Upper lobe of left lung (tissue), 6 donors: ENCODE results near the gene SPR. TPM values are rescaled to one million over a fixed set of nuclear protein-coding genes. Genes with fewer than 3 reads are reported as not detected.

ENCODE experiments used
- ATAC-seq, 2 donors: fragments of 200-7000 bp; cut with Tn5 transposase; one replicate each; pipeline ENCODE4 v1.9.1; 2022; ENCODE audit warnings: mild to moderate bottlenecking in 2 of 2, moderate library complexity in 2 of 2; ENCODE audit not compliant: low FRiP score in 2 of 2
- DNase-seq, 2 donors: peaks; one replicate each; pipeline ENCODE4 v3.0.0-alpha.2; 2019 to 2020
- H3K27ac ChIP-seq, 4 donors: fragments of 200-600 bp; sonication (generic); one replicate each; pipeline ENCODE4 v1.5.1; 2016 to 2019
- H3K27me3 ChIP-seq, 4 donors: fragments of 200-600 bp; sonication (generic); one replicate each; pipeline ENCODE4 v1.5.1; 2017 to 2019
- H3K36me3 ChIP-seq, 4 donors: fragments of 200-600 bp; sonication (generic); one replicate each; pipeline ENCODE4 v1.5.1; 2016 to 2019
- H3K4me1 ChIP-seq, 4 donors: fragments of 200-600 bp; sonication (generic); one replicate each; pipeline ENCODE4 v1.5.1; 2018 to 2019
- H3K4me3 ChIP-seq, 4 donors: fragments of 200-600 bp; sonication (generic); one replicate each; pipeline ENCODE4 v1.5.1; 2017 to 2019; ENCODE audit warnings: mild to moderate bottlenecking in 2 of 4, moderate library complexity in 1 of 4
- H3K9me3 ChIP-seq, 4 donors: fragments of 200-600 bp; sonication (generic); one replicate each; pipeline ENCODE4 v1.5.1; 2018 to 2019
- EP300 ChIP-seq, 4 donors: sonication (generic); formaldehyde crosslinking; IDR thresholded peaks; one replicate each; pipeline ENCODE4 v1.5.1; 2017; ENCODE audit warnings: antibody characterized with exemption in 4 of 4, control low read depth in 2 of 4
- POLR2A ChIP-seq, 4 donors: fragments of 450-650 bp; IDR thresholded peaks; one replicate each; pipeline ENCODE4 v1.5.1; 2016 to 2017; ENCODE audit warnings: antibody characterized with exemption in 4 of 4, mild to moderate bottlenecking in 2 of 4
- POLR2AphosphoS5 ChIP-seq, 2 donors: sonication (generic); formaldehyde crosslinking; IDR thresholded peaks; one replicate each; pipeline ENCODE4 v1.5.1; 2017; ENCODE audit warnings: antibody characterized with exemption in 2 of 2
- WGBS, 2 donors: methylation state at CpG; one replicate each; pipeline ENCODE4 v1.1.5; 2017 to 2018; 5-methylcytosine and 5-hydroxymethylcytosine counted together
- total RNA-seq, 6 donors: library from RNA; depleted of rRNA in 4 of 6; stranded (reverse); fragments of >200 nt in 4 of 6; gene quantifications; one replicate each; pipeline versions ENCODE4 v1.1.0 to v1.2.1, GENCODE V29; 2016 to 2021
- TF ChIP-seq, protein P1 (sequence below), 6 experiments: fragments of 450-650 bp in 4 of 6; fragments of 200-600 bp in 2 of 6; sonication (generic) in 2 of 6; IDR thresholded peaks; one replicate each; pipeline ENCODE4 v1.5.1; 2016 to 2019; ENCODE audit warnings: antibody characterized with exemption in 6 of 6
- donor health status: DM: no; HTN: no; CAD: no; lungs with moderate emphysema.
- donor health status: DM: no; HTN: yes; CAD: no; lungs with severe emphysema.

SPR gene
- total RNA-seq, 6 donors from 2014 or later = 26.2 to 49.2 (median 34.2) TPM

- H3K4me3 ChIP-seq = no peak overlapping the region
- H3K36me3 ChIP-seq = no peaks in the 10 kb centered on the region
- WGBS, 2 donors = 69 to 80% methylated on average over 6 of the region's 6 CpGs
- TF ChIP-seq, protein P1, sequence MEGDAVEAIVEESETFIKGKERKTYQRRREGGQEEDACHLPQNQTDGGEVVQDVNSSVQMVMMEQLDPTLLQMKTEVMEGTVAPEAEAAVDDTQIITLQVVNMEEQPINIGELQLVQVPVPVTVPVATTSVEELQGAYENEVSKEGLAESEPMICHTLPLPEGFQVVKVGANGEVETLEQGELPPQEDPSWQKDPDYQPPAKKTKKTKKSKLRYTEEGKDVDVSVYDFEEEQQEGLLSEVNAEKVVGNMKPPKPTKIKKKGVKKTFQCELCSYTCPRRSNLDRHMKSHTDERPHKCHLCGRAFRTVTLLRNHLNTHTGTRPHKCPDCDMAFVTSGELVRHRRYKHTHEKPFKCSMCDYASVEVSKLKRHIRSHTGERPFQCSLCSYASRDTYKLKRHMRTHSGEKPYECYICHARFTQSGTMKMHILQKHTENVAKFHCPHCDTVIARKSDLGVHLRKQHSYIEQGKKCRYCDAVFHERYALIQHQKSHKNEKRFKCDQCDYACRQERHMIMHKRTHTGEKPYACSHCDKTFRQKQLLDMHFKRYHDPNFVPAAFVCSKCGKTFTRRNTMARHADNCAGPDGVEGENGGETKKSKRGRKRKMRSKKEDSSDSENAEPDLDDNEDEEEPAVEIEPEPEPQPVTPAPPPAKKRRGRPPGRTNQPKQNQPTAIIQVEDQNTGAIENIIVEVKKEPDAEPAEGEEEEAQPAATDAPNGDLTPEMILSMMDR (IDR thresholded peaks at IDR 0.05) = no peak
- TF ChIP-seq EP300 (IDR thresholded peaks at IDR 0.05) (no peak), POLR2A (IDR thresholded peaks at IDR 0.05) (no peak), POLR2AphosphoS5 (IDR thresholded peaks at IDR 0.05) (no peak)
- no peaks in the 10 kb centered on the region for H3K4me1 ChIP-seq
- no peak overlapping the region for H3K27ac ChIP-seq
- no peaks in the 10 kb centered on the region for H3K27me3 ChIP-seq
- DNase-seq (no peak), ATAC-seq (no peak)
- no peaks in the 10 kb centered on the region for H3K9me3 ChIP-seq
Measured at GRCh38 chr2:72846171-72847095, 40.8 kb upstream of the SPR start.

DNA sequence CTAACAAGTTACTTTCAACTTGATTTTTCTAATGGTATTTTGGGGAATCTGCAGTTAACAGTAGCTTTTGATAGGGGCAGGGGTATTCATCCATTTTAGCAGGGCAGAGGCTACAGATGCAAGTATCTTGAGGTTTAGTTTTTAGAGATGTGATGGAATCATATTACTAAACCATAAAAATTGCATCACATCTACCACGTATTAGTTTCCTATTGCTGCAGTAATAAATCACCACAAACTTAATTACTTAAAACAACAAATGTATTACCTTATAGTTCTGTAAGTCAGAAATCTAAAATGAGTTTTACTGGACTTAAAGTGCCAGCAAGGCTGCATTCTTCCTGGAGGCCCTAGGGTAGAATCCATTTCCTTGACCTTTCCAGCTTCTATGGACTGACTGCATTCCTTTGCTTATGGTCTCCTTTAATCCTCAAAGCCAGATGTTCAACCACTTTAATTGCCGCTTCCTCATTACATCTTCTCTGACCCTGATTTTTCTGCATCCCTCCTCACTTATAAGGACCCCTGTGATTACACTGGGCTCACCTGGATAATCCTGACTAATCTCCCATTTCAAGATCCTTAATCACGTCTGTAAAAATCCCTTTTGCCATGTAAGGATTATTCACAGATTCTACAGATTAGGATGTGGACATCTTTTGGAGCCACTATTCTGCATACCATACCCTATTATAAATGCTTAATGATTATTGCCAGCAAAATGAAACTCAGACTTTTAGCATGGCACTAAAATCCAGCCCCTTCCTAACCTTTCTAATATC lies 39.5 kb upstream of the SPR start:
- WGBS, 2 donors = 70 to 71% methylated on average over 3 of the region's 3 CpGs
- no peaks in the 10 kb centered on the region for H3K36me3 ChIP-seq

GRCh38 chr2:72848436-72849137 lies 38.6 kb upstream of the SPR start:
- TF ChIP-seq EP300 (IDR thresholded peaks at IDR 0.05) (no peak), POLR2A (IDR thresholded peaks at IDR 0.05) (no peak), POLR2AphosphoS5 (IDR thresholded peaks at IDR 0.05) (no peak)
- TF ChIP-seq, protein P1 (IDR thresholded peaks at IDR 0.05) = no peak

More for the DNA sequence above, 39.5 kb upstream of the SPR start:
- H3K27ac ChIP-seq = no peak overlapping the region
- no peaks in the 10 kb centered on the region for H3K4me1 ChIP-seq
- no peaks in the 10 kb centered on the region for H3K27me3 ChIP-seq
- TF ChIP-seq, protein P1 (IDR thresholded peaks at IDR 0.05) = no peak
- TF ChIP-seq POLR2AphosphoS5 (IDR thresholded peaks at IDR 0.05) (no peak), EP300 (IDR thresholded peaks at IDR 0.05) (no peak), POLR2A (IDR thresholded peaks at IDR 0.05) (no peak)
- H3K9me3 ChIP-seq = no peaks in the 10 kb centered on the region
- no peak for ATAC-seq
- no peak overlapping the region for H3K4me3 ChIP-seq
- no peak for DNase-seq

GRCh38 chr2:72849138-72849462 lies 38.1 kb upstream of the SPR start:
- H3K4me1 ChIP-seq = no peaks in the 10 kb centered on the region
- WGBS, 2 donors = 86 to 91% methylated on average over 1 of the region's 1 CpG
- no peaks in the 10 kb centered on the region for H3K9me3 ChIP-seq
- no peak overlapping the region for H3K4me3 ChIP-seq
- no peaks in the 10 kb centered on the region for H3K27me3 ChIP-seq
- DNase-seq (no peak), ATAC-seq (no peak)
- TF ChIP-seq, protein P1 (IDR thresholded peaks at IDR 0.05) = no peak
- TF ChIP-seq POLR2A (IDR thresholded peaks at IDR 0.05) (no peak), POLR2AphosphoS5 (IDR thresholded peaks at IDR 0.05) (no peak), EP300 (IDR thresholded peaks at IDR 0.05) (no peak)
- no peaks in the 10 kb centered on the region for H3K36me3 ChIP-seq
- no peak overlapping the region for H3K27ac ChIP-seq

More at GRCh38 chr2:72848436-72849137, 38.6 kb upstream of the SPR start:
- no peak for DNase-seq
- Histone ChIP-seq H3K4me1 (no peaks in the 10 kb centered on the region), H3K4me3 (no peak overlapping the region), H3K27me3 (no peaks in the 10 kb centered on the region), H3K27ac (no peak overlapping the region), H3K9me3 (no peaks in the 10 kb centered on the region), H3K36me3 (no peaks in the 10 kb centered on the region)
- no peak for ATAC-seq
- WGBS, 2 donors = 90 to 91% methylated on average over 3 of the region's 3 CpGs
